Measurements from ENCODE around the gene MNAT1. TPM values are rescaled to one million over a fixed set of nuclear protein-coding genes. Genes with fewer than 3 reads are reported as not detected.

Gene MNAT1
- total RNA-seq, 4 donors from 2014 or later = 32.5 to 71.4 (median 47.7) TPM

GRCh38 chr14:60710494-60710893, 24.1 kb upstream of the MNAT1 start:
- no peak for TF ChIP-seq CTCF (IDR thresholded peaks at IDR 0.05; ENCODE audit: low read depth)

GRCh38 chr14:60713513-60713912, 21.0 kb upstream of the MNAT1 start:
- TF ChIP-seq CTCF (IDR thresholded peaks at IDR 0.05; ENCODE audit: low read depth) = no peak

- no peak for TF ChIP-seq CTCF (IDR thresholded peaks at IDR 0.05; ENCODE audit: low read depth)
These were observed 14.2 kb upstream of the MNAT1 start for GRCh38 chr14:60720391-60720790.

GRCh38 chr14:60720962-60721325, 13.6 kb upstream of the MNAT1 start:
- TF ChIP-seq CTCF (IDR thresholded peaks at IDR 0.05; ENCODE audit: low read depth) = no peak

- TF ChIP-seq CTCF (IDR thresholded peaks at IDR 0.05; ENCODE audit: low read depth) = no peak
These were observed 13.0 kb upstream of the MNAT1 start for GRCh38 chr14:60721326-60722106.

- no peak for TF ChIP-seq CTCF (IDR thresholded peaks at IDR 0.05; ENCODE audit: low read depth)
These were observed 12.5 kb upstream of the MNAT1 start for GRCh38 chr14:60722107-60722356.

- no peak for TF ChIP-seq CTCF (IDR thresholded peaks at IDR 0.05; ENCODE audit: low read depth)
These were observed 12.0 kb upstream of the MNAT1 start for GRCh38 chr14:60722357-60723115.
